H9 (cell line): Measurements from ENCODE around the gene OGFOD3. TPM values are rescaled to one million over a fixed set of nuclear protein-coding genes. Genes with fewer than 3 reads are reported as not detected.

Experiments used
- DNase-seq: peaks from one replicate; pipeline ENCODE4 v3.0.0-alpha.2; 2017
- H2AFZ ChIP-seq: one replicate; pipeline ENCODE4 v1.6.1; 2013; ENCODE audit warnings: mild to moderate bottlenecking, low read length, control low read depth, moderate library complexity
- H2AK5ac ChIP-seq: 2 replicates; pipeline ENCODE4 v1.6.1; 2013; ENCODE audit warnings: low read length, control low read depth, mixed read lengths; ENCODE audit not compliant: insufficient read length
- H2BK120ac ChIP-seq: one replicate; pipeline ENCODE4 v1.6.1; 2013; ENCODE audit warnings: low read depth, mild to moderate bottlenecking, low read length, control low read depth, inconsistent platforms; ENCODE audit not compliant: poor library complexity, severe bottlenecking
- H2BK12ac ChIP-seq: 2 replicates; pipeline ENCODE4 v1.6.1; 2013; ENCODE audit warnings: low read length, control low read depth, mixed read lengths, low read depth; ENCODE audit not compliant: insufficient read length
- H2BK15ac ChIP-seq: 2 replicates; pipeline ENCODE4 v1.6.1; 2013; ENCODE audit warnings: low read depth, low read length, control low read depth
- H2BK20ac ChIP-seq: one replicate; pipeline ENCODE4 v1.6.1; 2013; ENCODE audit warnings: low read depth, mild to moderate bottlenecking, low read length, control low read depth, inconsistent platforms; ENCODE audit not compliant: poor library complexity, severe bottlenecking
- H2BK5ac ChIP-seq: 2 replicates; pipeline ENCODE4 v1.6.1; 2013; ENCODE audit warnings: low read length, control low read depth, mixed read lengths; ENCODE audit not compliant: insufficient read length
- H3K14ac ChIP-seq: 2 replicates; pipeline ENCODE4 v1.6.1; 2013; ENCODE audit warnings: low read length, control low read depth; ENCODE audit not compliant: insufficient read depth
- H3K18ac ChIP-seq: 2 replicates; pipeline ENCODE4 v1.6.1; 2013; ENCODE audit warnings: low read depth, mild to moderate bottlenecking, mixed read lengths, low read length, control low read depth; ENCODE audit not compliant: insufficient read length
- H3K23ac ChIP-seq: 2 replicates; pipeline ENCODE4 v1.6.1; 2013; ENCODE audit warnings: low read length, control low read depth, mixed read lengths, low read depth; ENCODE audit not compliant: insufficient read length
- H3K23me2 ChIP-seq: 2 replicates; pipeline ENCODE4 v1.6.1; 2013; ENCODE audit warnings: low read depth, mild to moderate bottlenecking, mixed read lengths, low read length, control low read depth; ENCODE audit not compliant: insufficient read length, poor library complexity, severe bottlenecking
- H3K27ac ChIP-seq: 2 replicates; pipeline ENCODE4 v1.5.1; 2013; ENCODE audit warnings: low read length, control low read depth, mixed read lengths, low read depth; ENCODE audit not compliant: insufficient read length
- H3K27me3 ChIP-seq: 2 replicates; pipeline ENCODE4 v1.6.1; 2013; ENCODE audit warnings: low read length, control low read depth, inconsistent platforms; ENCODE audit not compliant: insufficient read depth
- H3K4ac ChIP-seq: 2 replicates; pipeline ENCODE4 v1.6.1; 2013; ENCODE audit warnings: low read depth, mild to moderate bottlenecking, control low read depth, inconsistent platforms, low read length, moderate library complexity
- H3K4me1 ChIP-seq: 2 replicates; pipeline ENCODE4 v1.6.1; 2013; ENCODE audit warnings: low read length, control low read depth, inconsistent platforms; ENCODE audit not compliant: insufficient read depth
- H3K4me2 ChIP-seq: 2 replicates; pipeline ENCODE4 v1.6.1; 2013; ENCODE audit warnings: low read length, control low read depth, mixed read lengths; ENCODE audit not compliant: insufficient read length, insufficient read depth
- H3K56ac ChIP-seq: 2 replicates; pipeline ENCODE4 v1.6.1; 2013; ENCODE audit warnings: low read depth, mild to moderate bottlenecking, mixed read lengths, low read length, control low read depth; ENCODE audit not compliant: insufficient read length
- H3K79me1 ChIP-seq: 2 replicates; pipeline ENCODE4 v1.6.1; 2013; ENCODE audit warnings: low read depth, mild to moderate bottlenecking, moderate library complexity, low read length, control low read depth, inconsistent platforms; ENCODE audit not compliant: insufficient read depth, poor library complexity, severe bottlenecking
- H3K79me2 ChIP-seq: 2 replicates; pipeline ENCODE4 v1.6.1; 2013; ENCODE audit warnings: low read length, control low read depth, inconsistent platforms; ENCODE audit not compliant: insufficient read depth
- H3K9ac ChIP-seq: 2 replicates; pipeline ENCODE4 v1.6.1; 2013; ENCODE audit warnings: low read length, control low read depth, mixed read lengths; ENCODE audit not compliant: insufficient read length; ENCODE audit errors: extremely low read depth
- H3K9me3 ChIP-seq: one replicate; pipeline ENCODE4 v1.6.1; 2013; ENCODE audit warnings: low read depth, low read length, inconsistent platforms; ENCODE audit not compliant: control insufficient read depth
- H3T11ph ChIP-seq: one replicate; pipeline ENCODE4 v1.6.1; 2013; ENCODE audit warnings: mild to moderate bottlenecking, low read length, control low read depth, inconsistent platforms
- H4K20me1 ChIP-seq: one replicate; pipeline ENCODE4 v1.6.1; 2013; ENCODE audit not compliant: control insufficient read depth, insufficient read length, insufficient read depth
- H4K5ac ChIP-seq: 2 replicates; pipeline ENCODE4 v1.6.1; 2013; ENCODE audit warnings: low read depth, mild to moderate bottlenecking, mixed read lengths, low read length, control low read depth; ENCODE audit not compliant: insufficient read length
- H4K8ac ChIP-seq: replicated peaks from 2 replicates; pipeline ENCODE4 v1.6.1; 2013; ENCODE audit warnings: low read length, control low read depth, mixed read lengths, low read depth; ENCODE audit not compliant: insufficient read length
- H4K91ac ChIP-seq: 2 replicates; pipeline ENCODE4 v1.6.1; 2013; ENCODE audit warnings: low read depth, mild to moderate bottlenecking, moderate library complexity, mixed read lengths, low read length, control low read depth; ENCODE audit not compliant: insufficient read length
- H3K27ac Mint-ChIP-seq, 3 experiments: 2 replicates in 2 of 3; 3 replicates in 1 of 3; pipeline ENCODE4 v1.8.0; 2020 to 2021; ENCODE audit warnings: mixed read lengths in 3 of 3, mild to moderate bottlenecking in 1 of 3, moderate library complexity in 1 of 3
- H3K27me3 Mint-ChIP-seq: 2 replicates; pipeline ENCODE4 v1.8.0; 2021; ENCODE audit warnings: low read depth, mild to moderate bottlenecking, moderate library complexity, mixed read lengths
- H3K36me3 Mint-ChIP-seq, 3 experiments: 2 replicates in 2 of 3; 3 replicates in 1 of 3; pipeline ENCODE4 v1.8.0; 2020 to 2021; ENCODE audit warnings: low read depth in 3 of 3, mixed read lengths in 3 of 3; ENCODE audit not compliant: insufficient read depth in 1 of 3
- H3K4me1 Mint-ChIP-seq, 2 experiments: 2 replicates each; pipeline ENCODE4 v1.8.0; 2020; ENCODE audit warnings: mixed read lengths in 2 of 2
- H3K4me3 Mint-ChIP-seq, 2 experiments: 2 replicates in 1 of 2; 3 replicates in 1 of 2; pipeline ENCODE4 v1.8.0; 2020 to 2021; ENCODE audit warnings: mild to moderate bottlenecking in 2 of 2, mixed read lengths in 2 of 2, moderate library complexity in 1 of 2
- H3K9me3 Mint-ChIP-seq, 2 experiments: 2 replicates in 1 of 2; 3 replicates in 1 of 2; pipeline ENCODE4 v1.8.0; 2020; ENCODE audit warnings: mild to moderate bottlenecking in 2 of 2, mixed read lengths in 2 of 2, moderate library complexity in 1 of 2
- WGBS: extraction: QIAGEN DNeasy Blood & Tissue Kit; methylation state at CpG from one replicate; pipeline ENCODE4 v1.1.7; 2013; ENCODE audit warnings: missing lambda C conversion rate, low lambda C conversion rate, mixed read lengths; ENCODE audit not compliant: insufficient read length; ENCODE audit errors: extremely low coverage; 5-methylcytosine and 5-hydroxymethylcytosine counted together
- total RNA-seq: library from RNA; stranded (reverse); gene quantifications from 2 replicates; pipeline ENCODE4 v1.2.1, GENCODE V29; 2021
- TF ChIP-seq, protein P1 (sequence below): fragments of 200-600 bp; sonication (generic); conservative IDR thresholded peaks from 3 replicates; pipeline ENCODE4 v1.8.0; 2021; ENCODE audit warnings: antibody characterized with exemption, mild to moderate bottlenecking

The OGFOD3 gene
- total RNA-seq, 1 experiment from 2014 or later: 27.8 TPM

DNA sequence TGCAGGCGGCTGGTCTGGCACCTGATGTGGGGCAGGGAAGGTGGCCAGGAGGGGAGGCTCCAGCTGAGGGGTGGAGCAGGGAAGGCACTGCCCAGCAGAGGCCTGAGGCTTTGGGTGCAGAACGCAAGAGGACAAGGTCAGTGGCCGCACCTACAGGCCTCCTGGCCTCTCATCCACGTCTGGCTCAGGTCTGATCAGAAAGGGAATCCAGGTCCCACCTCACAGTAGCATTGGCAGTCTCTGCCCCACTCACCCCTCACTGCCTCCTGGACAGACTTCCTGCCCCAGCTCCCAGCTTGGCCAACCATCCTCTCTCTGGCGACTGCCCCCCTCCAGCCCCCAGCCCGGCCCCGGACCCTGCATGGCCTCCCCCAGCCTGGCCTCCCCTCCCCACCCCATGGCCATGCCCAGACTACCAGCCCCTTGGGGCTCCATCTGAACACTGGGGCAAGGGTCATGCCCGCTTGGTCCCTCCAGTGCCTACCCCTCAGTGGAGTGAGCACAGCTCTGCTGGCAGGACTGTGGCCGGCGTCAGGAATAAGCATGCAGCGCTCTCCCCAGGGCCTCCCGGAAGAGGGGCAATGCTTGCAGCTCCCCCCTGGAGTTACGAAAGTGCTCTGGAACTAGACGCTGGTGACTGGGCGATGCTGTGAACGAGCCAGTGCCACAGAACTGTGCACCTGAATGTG lies 42.2 kb downstream of the OGFOD3 start:
- WGBS: no CpG with 5 or more reads among the region's 16 CpGs
- H3K23ac ChIP-seq: no peak overlapping the region
- DNase-seq: no peak
- H3K36me3 Mint-ChIP-seq: no peaks in the 10 kb centered on the region
- no peak overlapping the region for H3K27ac Mint-ChIP-seq
- no peak overlapping the region for H3T11ph ChIP-seq
- no peak overlapping the region for H2BK20ac ChIP-seq
- H3K9me3 ChIP-seq: no peaks in the 10 kb centered on the region
- no peaks in the 10 kb centered on the region for H4K20me1 ChIP-seq
- H3K23me2 ChIP-seq: peaks cover 7% of the 10 kb centered on the region
- peaks cover 8% of the 10 kb centered on the region for H3K27me3 ChIP-seq
- H2BK5ac ChIP-seq: no peak overlapping the region
- TF ChIP-seq, protein P1, sequence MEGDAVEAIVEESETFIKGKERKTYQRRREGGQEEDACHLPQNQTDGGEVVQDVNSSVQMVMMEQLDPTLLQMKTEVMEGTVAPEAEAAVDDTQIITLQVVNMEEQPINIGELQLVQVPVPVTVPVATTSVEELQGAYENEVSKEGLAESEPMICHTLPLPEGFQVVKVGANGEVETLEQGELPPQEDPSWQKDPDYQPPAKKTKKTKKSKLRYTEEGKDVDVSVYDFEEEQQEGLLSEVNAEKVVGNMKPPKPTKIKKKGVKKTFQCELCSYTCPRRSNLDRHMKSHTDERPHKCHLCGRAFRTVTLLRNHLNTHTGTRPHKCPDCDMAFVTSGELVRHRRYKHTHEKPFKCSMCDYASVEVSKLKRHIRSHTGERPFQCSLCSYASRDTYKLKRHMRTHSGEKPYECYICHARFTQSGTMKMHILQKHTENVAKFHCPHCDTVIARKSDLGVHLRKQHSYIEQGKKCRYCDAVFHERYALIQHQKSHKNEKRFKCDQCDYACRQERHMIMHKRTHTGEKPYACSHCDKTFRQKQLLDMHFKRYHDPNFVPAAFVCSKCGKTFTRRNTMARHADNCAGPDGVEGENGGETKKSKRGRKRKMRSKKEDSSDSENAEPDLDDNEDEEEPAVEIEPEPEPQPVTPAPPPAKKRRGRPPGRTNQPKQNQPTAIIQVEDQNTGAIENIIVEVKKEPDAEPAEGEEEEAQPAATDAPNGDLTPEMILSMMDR: no peak
- no peak overlapping the region for H2AK5ac ChIP-seq
- H3K9me3 Mint-ChIP-seq: no peaks in the 10 kb centered on the region; a peak in 1 of 5 replicates
- no peaks in the 10 kb centered on the region; the same call in 1 of the 2 replicates for H3K4me1 ChIP-seq
- no peak overlapping the region for H3K4me2 ChIP-seq
- H3K79me2 ChIP-seq: no peaks in the 10 kb centered on the region
- H4K8ac ChIP-seq: no peak overlapping the region
- H3K14ac ChIP-seq: no peak overlapping the region; the same call in 1 of the 2 replicates
- H3K4me3 Mint-ChIP-seq: no peak overlapping the region
- H2BK120ac ChIP-seq: no peak overlapping the region
- no peak overlapping the region for H2BK12ac ChIP-seq
- H3K27ac ChIP-seq: no peak overlapping the region
- peaks cover 3 to 11% of the 10 kb centered on the region in 2 experiments for H3K4me1 Mint-ChIP-seq
- H2AFZ ChIP-seq: no peak overlapping the region
- no peak overlapping the region for H3K18ac ChIP-seq
- no peak overlapping the region for H3K9ac ChIP-seq
- no peak overlapping the region for H4K91ac ChIP-seq
- H4K5ac ChIP-seq: no peak overlapping the region
- H3K56ac ChIP-seq: no peak overlapping the region
- no peaks in the 10 kb centered on the region for H3K79me1 ChIP-seq
- H3K27me3 Mint-ChIP-seq: peaks cover 34% of the 10 kb centered on the region
- H2BK15ac ChIP-seq: no peak overlapping the region
- no peak overlapping the region for H3K4ac ChIP-seq
